Retinal pigment epithelial cell (primary cell): Measurements from ENCODE around the gene CABP1.
"Not testable (repeated sequence)": the region's sequence is repeated elsewhere in the genome, so short reads cannot be mapped to it uniquely, and the experiment has no call there.

Experiments
- DNase-seq: peaks from one replicate; pipeline ENCODE4 v3.0.0-alpha.2; 2010; ENCODE audit warnings: low read depth
- H3K4me3 ChIP-seq: 2 replicates; pipeline ENCODE4 v1.5.1; 2011; ENCODE audit warnings: mild to moderate bottlenecking, low read length, control low read depth, moderate library complexity
- CTCF ChIP-seq: conservative IDR thresholded peaks from 2 replicates; pipeline ENCODE4 v1.5.1; 2011; ENCODE audit warnings: low read depth, low read length, control low read depth, inconsistent platforms

The CABP1 gene

DNA sequence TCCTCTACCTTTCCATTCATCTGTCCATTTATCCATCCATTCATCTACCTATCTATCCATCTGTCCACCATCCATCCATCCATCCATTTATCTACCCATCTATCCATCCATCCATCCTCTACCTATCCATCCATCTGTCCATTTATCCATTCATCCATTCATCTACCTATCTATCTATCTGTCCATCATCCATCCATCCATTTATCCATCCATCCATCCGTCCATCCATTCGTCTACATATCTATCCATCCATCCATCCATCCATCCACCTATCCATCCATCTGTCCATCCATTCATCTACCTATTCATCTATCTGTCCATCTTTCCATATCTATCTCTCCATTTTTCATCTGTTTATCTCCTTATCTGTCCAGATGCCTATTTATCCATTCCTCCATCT is 21.0 kb downstream of the CABP1 start:
- no peak overlapping the region for H3K4me3 ChIP-seq
- TF ChIP-seq CTCF = no peak
- no peak for DNase-seq

- TF ChIP-seq CTCF = no peak
- DNase-seq = no peak
- no peak overlapping the region for H3K4me3 ChIP-seq
Observed at GRCh38 chr12:120662879-120663278, 22.5 kb downstream of the CABP1 start.

DNA sequence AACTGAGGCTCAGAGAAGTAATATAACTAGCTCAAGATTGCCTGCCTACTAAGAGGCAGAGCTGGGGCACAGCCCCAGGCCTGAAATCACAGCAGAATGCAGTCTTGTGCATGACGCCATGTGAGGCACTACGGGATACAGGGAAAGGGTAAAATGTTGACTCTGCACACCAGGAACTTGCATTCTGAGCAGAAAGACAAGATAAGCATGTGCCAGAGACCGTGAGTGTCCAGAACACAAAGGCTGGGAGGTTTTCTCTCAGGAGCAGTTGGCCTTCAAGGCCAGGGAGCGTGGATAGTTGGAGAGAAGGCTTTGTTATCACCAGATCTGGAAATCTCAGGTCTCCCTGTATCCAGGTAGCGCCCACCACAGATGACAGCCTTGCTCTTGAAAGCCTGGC is 23.3 kb downstream of the CABP1 start:
- no peak for TF ChIP-seq CTCF
- DNase-seq = no peak
- H3K4me3 ChIP-seq = no peak overlapping the region

DNA sequence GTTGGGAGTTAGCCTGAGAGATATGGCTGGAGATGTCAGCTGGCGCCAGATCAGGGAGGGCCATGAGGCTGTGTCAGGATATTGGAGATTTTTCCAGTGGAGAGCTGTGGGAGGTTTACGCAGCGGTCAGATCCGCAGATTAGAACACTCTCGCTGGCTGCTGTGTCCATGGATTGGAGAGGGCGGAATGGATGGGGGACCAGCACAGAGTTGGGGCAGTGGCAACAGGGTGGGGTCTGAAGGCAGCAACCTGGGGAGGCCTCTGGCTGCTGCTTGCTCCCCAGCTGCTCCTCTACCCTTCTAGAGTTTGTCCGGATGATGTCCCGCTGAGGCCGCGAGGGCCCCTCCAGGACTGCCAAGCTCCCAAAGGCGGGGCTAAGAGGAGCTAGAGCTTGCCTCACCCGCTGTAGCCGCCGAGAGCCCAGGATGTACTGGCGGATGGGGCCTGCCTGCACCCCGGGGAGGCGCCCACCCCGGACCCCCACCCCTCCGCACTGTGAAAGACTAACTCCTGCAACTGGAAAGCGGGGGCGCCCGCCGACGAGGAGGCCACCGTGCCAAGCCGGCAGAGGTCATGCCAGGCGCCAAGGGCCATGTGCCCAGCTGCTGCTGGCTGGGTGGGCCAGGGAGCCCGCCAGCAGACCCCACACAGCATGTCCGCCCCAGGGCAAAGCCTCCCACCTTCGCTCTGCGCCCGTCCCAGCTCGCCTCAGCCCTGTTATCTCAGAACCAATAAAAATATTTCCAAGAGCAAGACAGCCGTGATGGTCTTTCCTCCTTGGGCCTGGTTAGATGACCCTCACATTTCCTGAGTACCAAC is 26.4 kb downstream of the CABP1 start:
- no peak for DNase-seq
- no peak for TF ChIP-seq CTCF
- H3K4me3 ChIP-seq = no peak overlapping the region

DNA sequence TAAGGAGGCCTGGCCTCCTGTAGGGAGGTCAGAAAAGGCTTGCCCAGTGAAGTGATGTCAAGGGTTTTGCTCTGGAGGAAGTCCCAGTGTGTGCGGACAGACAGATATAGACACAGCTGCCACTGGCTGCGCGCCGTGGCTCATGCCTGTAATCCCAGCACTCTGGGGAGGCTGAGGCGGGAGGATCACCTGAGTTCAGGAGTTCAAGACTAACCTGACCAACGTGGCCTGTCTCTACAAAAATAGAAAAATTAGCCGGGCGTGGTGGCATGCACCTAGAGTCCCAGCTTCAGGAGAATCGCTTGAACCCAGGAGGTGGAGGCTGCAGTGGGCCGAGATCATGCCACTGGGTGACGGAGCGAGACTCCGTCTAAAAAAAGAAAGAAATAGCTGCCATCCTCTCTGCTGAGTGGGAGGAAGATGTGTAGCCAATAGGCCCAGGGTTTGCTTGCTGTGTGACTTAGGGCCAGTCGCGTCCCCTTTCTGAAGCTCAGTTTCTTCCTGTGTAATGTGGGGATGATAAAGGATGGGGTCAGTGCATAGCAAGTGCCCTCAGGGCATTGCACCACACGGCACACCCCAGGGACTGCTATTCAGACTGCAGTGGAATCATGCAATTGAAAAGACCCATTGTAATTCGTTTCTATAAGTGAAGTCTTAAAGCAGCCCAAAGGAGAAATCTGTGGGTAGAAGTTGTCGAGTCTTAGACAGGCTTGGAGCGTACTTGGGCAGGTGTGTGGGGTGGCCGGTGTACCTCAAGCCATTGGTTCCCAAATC is 27.9 kb downstream of the CABP1 start:
- no peak for TF ChIP-seq CTCF
- no peak for DNase-seq
- H3K4me3 ChIP-seq = no peak overlapping the region

- TF ChIP-seq CTCF = no peak
- peak; percentile 68 for DNase-seq
- H3K4me3 ChIP-seq = peak overlapping the region; percentile 9
Observed at GRCh38 chr12:120668868-120669840, 28.7 kb downstream of the CABP1 start.

DNA sequence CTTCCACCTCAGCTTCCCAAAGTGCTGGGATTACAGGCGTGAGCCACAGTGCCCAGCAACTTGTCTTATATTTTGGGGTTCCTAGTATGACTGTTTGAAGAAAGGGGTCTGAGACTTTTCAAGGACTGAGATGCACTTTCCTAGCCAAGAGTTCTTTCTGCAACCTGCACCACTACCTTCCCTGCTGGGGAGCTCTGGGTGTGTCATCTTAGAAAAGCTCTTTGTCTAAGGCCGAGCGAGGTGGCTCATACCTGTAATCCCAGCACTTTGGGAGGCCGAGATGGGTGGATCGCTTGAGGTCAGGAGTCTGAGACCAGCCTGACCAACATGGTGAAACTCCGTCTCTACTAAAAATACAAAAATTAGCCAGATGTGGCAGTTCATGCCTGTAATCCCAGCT is 29.8 kb downstream of the CABP1 start:
- DNase-seq, H3K4me3 ChIP-seq: not testable (repeated sequence)
